Neural progenitor cell (in vitro differentiated cells): ENCODE results near the gene SMYD3. TPM values are rescaled to one million over a fixed set of nuclear protein-coding genes. Genes with fewer than 3 reads are reported as not detected.

ENCODE experiments used
- DNase-seq: peaks from one replicate; pipeline ENCODE4 v3.0.0-alpha.2; 2016; ENCODE audit warnings: low spot score
- H2AFZ ChIP-seq: fragments of 200-600 bp; sonication (generic); replicated peaks from 2 replicates; pipeline ENCODE4 v1.6.1; 2016; ENCODE audit warnings: antibody characterized with exemption
- H3F3A ChIP-seq: fragments of 200-600 bp; sonication (generic); 2 replicates; pipeline ENCODE4 v1.6.1; 2016; ENCODE audit warnings: antibody characterized with exemption, low read depth
- H3K27ac ChIP-seq: fragments of 200-600 bp; sonication (generic); 2 replicates; pipeline ENCODE4 v1.5.1; 2016; ENCODE audit warnings: mild to moderate bottlenecking
- H3K27me3 ChIP-seq: fragments of 200-600 bp; sonication (generic); 2 replicates; pipeline ENCODE4 v1.6.1; 2016; ENCODE audit warnings: mild to moderate bottlenecking, moderate library complexity
- H3K36me3 ChIP-seq: fragments of 200-600 bp; sonication (generic); 2 replicates; pipeline ENCODE4 v1.5.1; 2016
- H3K4me1 ChIP-seq: fragments of 200-600 bp; sonication (generic); 2 replicates; pipeline ENCODE4 v1.6.1; 2016; ENCODE audit warnings: mixed run types
- H3K4me2 ChIP-seq: fragments of 200-600 bp; sonication (generic); 2 replicates; pipeline ENCODE4 v1.6.1; 2016
- H3K4me3 ChIP-seq: fragments of 200-600 bp; sonication (generic); 2 replicates; pipeline ENCODE4 v1.5.1; 2016
- H3K79me2 ChIP-seq: fragments of 200-600 bp; sonication (generic); 2 replicates; pipeline ENCODE4 v1.6.1; 2016; ENCODE audit warnings: low read depth
- H3K9ac ChIP-seq: fragments of 200-600 bp; sonication (generic); 2 replicates; pipeline ENCODE4 v1.6.1; 2016
- H3K9me3 ChIP-seq: fragments of 200-600 bp; sonication (generic); 2 replicates; pipeline ENCODE4 v1.5.1; 2016; ENCODE audit warnings: low read depth
- H4K20me1 ChIP-seq: fragments of 200-600 bp; sonication (generic); 2 replicates; pipeline ENCODE4 v1.6.1; 2016; ENCODE audit warnings: low read depth
- H3K27ac Mint-ChIP-seq: 3 replicates; pipeline ENCODE4 v1.8.0; 2021; ENCODE audit warnings: mixed read lengths
- H3K27me3 Mint-ChIP-seq: 2 replicates; pipeline ENCODE4 v1.8.0; 2022; ENCODE audit warnings: low read depth, mild to moderate bottlenecking, inconsistent platforms, moderate library complexity, mixed read lengths; ENCODE audit not compliant: insufficient read depth
- H3K36me3 Mint-ChIP-seq: 3 replicates; pipeline ENCODE4 v1.8.0; 2021; ENCODE audit warnings: mixed read lengths
- H3K4me1 Mint-ChIP-seq: 3 replicates; pipeline ENCODE4 v1.8.0; 2021; ENCODE audit warnings: mixed read lengths
- H3K4me3 Mint-ChIP-seq: 3 replicates; pipeline ENCODE4 v1.8.0; 2021; ENCODE audit warnings: mild to moderate bottlenecking, moderate library complexity, mixed read lengths
- H3K9me3 Mint-ChIP-seq: 3 replicates; pipeline ENCODE4 v1.8.0; 2020; ENCODE audit warnings: mixed read lengths
- CTCF ChIP-seq: fragments of 200-600 bp; sonication (generic); IDR thresholded peaks from 2 replicates; pipeline ENCODE4 v1.5.1; 2017; ENCODE audit warnings: antibody characterized with exemption, mild to moderate bottlenecking
- EZH2 ChIP-seq: fragments of 200-600 bp; sonication (generic); IDR thresholded peaks from 2 replicates; pipeline ENCODE4 v1.6.1; 2017; ENCODE audit warnings: antibody characterized with exemption, mild to moderate bottlenecking, moderate library complexity
- EZH2phosphoT487 ChIP-seq: fragments of 200-600 bp; sonication (generic); IDR thresholded peaks from 2 replicates; pipeline ENCODE4 v1.6.1; 2017; ENCODE audit warnings: antibody characterized with exemption
- total RNA-seq: library from RNA; depleted of rRNA; stranded (reverse); fragments of >200 nt; gene quantifications from 2 replicates; pipeline ENCODE4 v1.2.3, GENCODE V29; 2015; ENCODE audit warnings: low replicate concordance

Gene SMYD3
- total RNA-seq, 1 donor from 2014 or later, result 43.2 TPM

- no peak for DNase-seq
- Histone ChIP-seq H3K79me2 (no peaks in the 10 kb centered on the region), H3K4me2 (no peak overlapping the region), H3K4me1 (peaks cover 12% of the 10 kb centered on the region), H3K4me3 (no peak overlapping the region), H3K27ac (no peak overlapping the region), H3K9me3 (no peaks in the 10 kb centered on the region), H3F3A (peaks cover 5% of the 10 kb centered on the region), H4K20me1 (no peaks in the 10 kb centered on the region), H3K27me3 (no peaks in the 10 kb centered on the region), H3K36me3 (no peaks in the 10 kb centered on the region), H3K9ac (no peak overlapping the region), H2AFZ (no peak overlapping the region)
- Mint-ChIP-seq H3K27me3 (no peaks in the 10 kb centered on the region), H3K4me3 (no peak overlapping the region), H3K4me1 (peaks cover 15% of the 10 kb centered on the region), H3K36me3 (no peaks in the 10 kb centered on the region), H3K27ac (no peak overlapping the region), H3K9me3 (peaks cover 3% of the 10 kb centered on the region)
- TF ChIP-seq EZH2, result no peak
- TF ChIP-seq EZH2phosphoT487, result no peak
- no peak for TF ChIP-seq CTCF
These were observed 372.3 kb downstream of the SMYD3 start for GRCh38 chr1:246134789-246135188.

GRCh38 chr1:246131095-246131494 lies 376.0 kb downstream of the SMYD3 start:
- no peak for DNase-seq
- no peaks in the 10 kb centered on the region for H3K27me3 Mint-ChIP-seq
- no peak for TF ChIP-seq EZH2

GRCh38 chr1:246128494-246129069 lies 378.5 kb downstream of the SMYD3 start:
- Histone ChIP-seq H3K9ac (no peak overlapping the region), H2AFZ (no peak overlapping the region), H3K4me3 (no peak overlapping the region), H3K27ac (no peak overlapping the region), H3K4me1 (peaks cover 3% of the 10 kb centered on the region), H3F3A (no peaks in the 10 kb centered on the region), H3K79me2 (no peaks in the 10 kb centered on the region), H3K4me2 (no peak overlapping the region), H3K9me3 (no peaks in the 10 kb centered on the region), H3K27me3 (no peaks in the 10 kb centered on the region), H4K20me1 (no peaks in the 10 kb centered on the region), H3K36me3 (no peaks in the 10 kb centered on the region)
- Mint-ChIP-seq H3K27me3 (no peaks in the 10 kb centered on the region), H3K9me3 (no peaks in the 10 kb centered on the region), H3K4me3 (no peak overlapping the region), H3K36me3 (no peaks in the 10 kb centered on the region), H3K27ac (no peak overlapping the region), H3K4me1 (peaks cover 2% of the 10 kb centered on the region)
- no peak for DNase-seq
- TF ChIP-seq CTCF (no peak), EZH2 (no peak)

More at GRCh38 chr1:246131095-246131494, 376.0 kb downstream of the SMYD3 start:
- no peaks in the 10 kb centered on the region for H3K79me2 ChIP-seq
- no peaks in the 10 kb centered on the region for H3K36me3 ChIP-seq
- no peaks in the 10 kb centered on the region for H3K27me3 ChIP-seq
- H3K4me2 ChIP-seq, result no peak overlapping the region
- H3K9me3 ChIP-seq, result no peaks in the 10 kb centered on the region
- H3K27ac ChIP-seq, result no peak overlapping the region
- no peak overlapping the region for H3K9ac ChIP-seq
- Mint-ChIP-seq H3K36me3 (no peaks in the 10 kb centered on the region), H3K9me3 (no peaks in the 10 kb centered on the region), H3K4me3 (no peak overlapping the region), H3K27ac (no peak overlapping the region), H3K4me1 (peaks cover 2% of the 10 kb centered on the region)
- H2AFZ ChIP-seq, result no peak overlapping the region
- H3K4me1 ChIP-seq, result peaks cover 3% of the 10 kb centered on the region
- H3F3A ChIP-seq, result no peaks in the 10 kb centered on the region
- no peak overlapping the region for H3K4me3 ChIP-seq
- H4K20me1 ChIP-seq, result no peaks in the 10 kb centered on the region

- Histone ChIP-seq H3K9me3 (no peaks in the 10 kb centered on the region), H3K36me3 (no peaks in the 10 kb centered on the region), H3K9ac (no peak overlapping the region), H3K27me3 (no peaks in the 10 kb centered on the region), H3K79me2 (no peaks in the 10 kb centered on the region), H3K4me3 (no peak overlapping the region), H3F3A (no peaks in the 10 kb centered on the region), H2AFZ (no peak overlapping the region), H3K4me1 (peaks cover 3% of the 10 kb centered on the region), H3K27ac (no peak overlapping the region), H4K20me1 (no peaks in the 10 kb centered on the region), H3K4me2 (no peak overlapping the region)
- H3K27me3 Mint-ChIP-seq, result no peaks in the 10 kb centered on the region
- no peaks in the 10 kb centered on the region for H3K9me3 Mint-ChIP-seq
- no peaks in the 10 kb centered on the region for H3K36me3 Mint-ChIP-seq
- H3K4me3 Mint-ChIP-seq, result no peak overlapping the region
- H3K4me1 Mint-ChIP-seq, result peaks cover 2% of the 10 kb centered on the region
- no peak overlapping the region for H3K27ac Mint-ChIP-seq
- DNase-seq, result no peak
- TF ChIP-seq EZH2phosphoT487 (no peak), CTCF (no peak), EZH2 (no peak)
These were observed 380.5 kb downstream of the SMYD3 start for GRCh38 chr1:246126580-246126979.
